Loucy (cell line): Measurements from ENCODE around the gene LYPD5.
"Not testable (repeated sequence)": the region's sequence is repeated elsewhere in the genome, so short reads cannot be mapped to it uniquely, and the experiment has no call there.

ENCODE experiments used
- H2AFZ ChIP-seq: fragments of 200-600 bp; sonication (generic); 2 replicates; pipeline ENCODE4 v1.6.0; 2016; ENCODE audit warnings: antibody characterized with exemption, mild to moderate bottlenecking, low read length, moderate library complexity
- H3F3A ChIP-seq: fragments of 200-600 bp; 2 replicates; pipeline ENCODE4 v1.6.0; 2016; ENCODE audit warnings: antibody characterized with exemption, low read depth, mild to moderate bottlenecking
- H3K27me3 ChIP-seq: fragments of 200-600 bp; sonication (generic); 2 replicates; pipeline ENCODE4 v1.6.1; 2014; ENCODE audit warnings: low read length, mild to moderate bottlenecking; ENCODE audit not compliant: insufficient read depth, poor library complexity, severe bottlenecking
- H3K36me3 ChIP-seq: fragments of 200-600 bp; sonication (generic); 2 replicates; pipeline ENCODE4 v1.6.1; 2016; ENCODE audit warnings: low read length; ENCODE audit not compliant: insufficient read depth
- H3K4me1 ChIP-seq: fragments of 200-600 bp; sonication (generic); 2 replicates; pipeline ENCODE4 v1.5.1; 2014; ENCODE audit warnings: low read length, mild to moderate bottlenecking; ENCODE audit not compliant: insufficient read depth, poor library complexity, severe bottlenecking
- H3K4me2 ChIP-seq: fragments of 200-600 bp; sonication (generic); 2 replicates; pipeline ENCODE4 v1.6.0; 2014; ENCODE audit warnings: antibody characterized with exemption, low read length, low read depth, mild to moderate bottlenecking; ENCODE audit not compliant: poor library complexity, severe bottlenecking
- H3K4me3 ChIP-seq: fragments of 200-600 bp; sonication (generic); 2 replicates; pipeline ENCODE4 v1.5.1; 2014; ENCODE audit warnings: low read length, mild to moderate bottlenecking, mixed read lengths; ENCODE audit not compliant: poor library complexity, severe bottlenecking
- H3K79me2 ChIP-seq: fragments of 200-600 bp; sonication (generic); 2 replicates; pipeline ENCODE4 v1.6.1; 2014; ENCODE audit warnings: low read length; ENCODE audit not compliant: insufficient read depth
- H3K9ac ChIP-seq: fragments of 200-600 bp; sonication (generic); 2 replicates; pipeline ENCODE4 v1.6.0; 2014; ENCODE audit warnings: mild to moderate bottlenecking, low read depth, low read length, moderate library complexity; ENCODE audit not compliant: poor library complexity, severe bottlenecking
- H3K9me2 ChIP-seq: fragments of 200-600 bp; sonication (generic); replicated peaks from 2 replicates; pipeline ENCODE4 v1.6.1; 2016; ENCODE audit warnings: low read depth, low read length, mixed read lengths
- H3K9me3 ChIP-seq: fragments of 200-600 bp; sonication (generic); 2 replicates; pipeline ENCODE4 v1.6.1; 2014; ENCODE audit warnings: mild to moderate bottlenecking, antibody characterized with exemption, low read length, low read depth; ENCODE audit not compliant: insufficient read depth
- H4K20me1 ChIP-seq: fragments of 200-600 bp; sonication (generic); 2 replicates; pipeline ENCODE4 v1.6.0; 2014; ENCODE audit warnings: antibody characterized with exemption, low read length, mild to moderate bottlenecking; ENCODE audit not compliant: insufficient read depth, poor library complexity, severe bottlenecking
- EZH2phosphoT487 ChIP-seq: fragments of 200-600 bp; IDR thresholded peaks from 2 replicates; pipeline ENCODE4 v1.6.1; 2018; ENCODE audit warnings: antibody characterized with exemption, mild to moderate bottlenecking, moderate library complexity, borderline replicate concordance
- TF ChIP-seq, protein P1 (sequence below): fragments of 200-600 bp; sonication (generic); conservative IDR thresholded peaks from 2 replicates; pipeline ENCODE4 v1.5.1; 2014; ENCODE audit warnings: mild to moderate bottlenecking, antibody characterized with exemption, low read length

LYPD5 gene

DNA sequence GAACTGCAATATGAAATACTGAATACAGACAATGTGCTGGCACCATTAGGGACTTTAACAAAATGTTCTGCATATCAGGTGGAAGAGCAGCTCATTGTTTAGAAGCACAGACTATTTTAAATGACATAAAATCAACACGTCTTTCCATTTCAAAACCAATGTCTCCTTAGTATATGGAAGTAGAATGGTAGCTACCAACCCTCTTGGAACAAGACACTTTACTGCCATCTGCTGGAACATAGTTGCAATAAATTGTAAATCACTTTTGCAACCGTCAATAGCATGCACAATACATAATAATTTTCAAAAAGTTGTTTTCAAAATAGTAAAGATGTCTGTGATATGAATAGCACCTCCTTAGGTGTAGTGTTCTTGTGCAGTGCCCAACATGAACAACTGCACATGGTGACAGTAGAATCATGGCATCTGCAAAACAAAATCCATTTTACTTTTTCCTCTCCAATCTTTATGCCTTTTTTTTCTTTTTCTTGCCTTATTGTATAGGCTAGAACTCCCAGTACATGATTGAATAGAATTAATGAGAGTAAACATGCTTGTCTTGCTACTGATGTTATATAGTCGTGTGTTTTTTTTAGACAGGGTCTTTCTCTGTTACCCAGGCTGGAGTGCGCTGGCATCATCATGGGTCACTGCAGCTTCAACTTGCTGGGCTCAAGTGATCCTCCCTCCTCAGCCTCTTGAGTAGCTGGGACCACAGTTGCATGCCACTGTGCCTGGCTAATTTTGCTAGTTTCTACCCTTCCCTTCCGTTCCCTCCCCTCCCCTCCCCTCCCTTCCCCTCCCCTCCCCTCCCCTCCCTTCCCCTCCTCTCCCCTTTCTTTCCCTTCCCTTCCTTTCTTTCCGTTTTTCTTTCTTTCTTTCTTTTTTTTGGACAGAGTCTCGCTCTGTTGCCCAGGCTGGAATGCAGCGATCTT is 7.8 kb upstream of the LYPD5 start:
- Histone ChIP-seq H3K9ac (no peak overlapping the region), H3K4me3 (no peak overlapping the region), H3K79me2 (no peaks in the 10 kb centered on the region), H3K4me1 (no peaks in the 10 kb centered on the region), H3K36me3 (no peaks in the 10 kb centered on the region), H2AFZ (peak overlapping the region; percentile 41; the same call in 1 of the 2 replicates), H3K27me3 (no peaks in the 10 kb centered on the region), H3F3A (no peaks in the 10 kb centered on the region), H4K20me1 (no peaks in the 10 kb centered on the region), H3K4me2 (no peak overlapping the region), H3K9me2 (no peaks in the 10 kb centered on the region), H3K9me3 (no peaks in the 10 kb centered on the region)
- no peak for TF ChIP-seq EZH2phosphoT487
- TF ChIP-seq, protein P1, sequence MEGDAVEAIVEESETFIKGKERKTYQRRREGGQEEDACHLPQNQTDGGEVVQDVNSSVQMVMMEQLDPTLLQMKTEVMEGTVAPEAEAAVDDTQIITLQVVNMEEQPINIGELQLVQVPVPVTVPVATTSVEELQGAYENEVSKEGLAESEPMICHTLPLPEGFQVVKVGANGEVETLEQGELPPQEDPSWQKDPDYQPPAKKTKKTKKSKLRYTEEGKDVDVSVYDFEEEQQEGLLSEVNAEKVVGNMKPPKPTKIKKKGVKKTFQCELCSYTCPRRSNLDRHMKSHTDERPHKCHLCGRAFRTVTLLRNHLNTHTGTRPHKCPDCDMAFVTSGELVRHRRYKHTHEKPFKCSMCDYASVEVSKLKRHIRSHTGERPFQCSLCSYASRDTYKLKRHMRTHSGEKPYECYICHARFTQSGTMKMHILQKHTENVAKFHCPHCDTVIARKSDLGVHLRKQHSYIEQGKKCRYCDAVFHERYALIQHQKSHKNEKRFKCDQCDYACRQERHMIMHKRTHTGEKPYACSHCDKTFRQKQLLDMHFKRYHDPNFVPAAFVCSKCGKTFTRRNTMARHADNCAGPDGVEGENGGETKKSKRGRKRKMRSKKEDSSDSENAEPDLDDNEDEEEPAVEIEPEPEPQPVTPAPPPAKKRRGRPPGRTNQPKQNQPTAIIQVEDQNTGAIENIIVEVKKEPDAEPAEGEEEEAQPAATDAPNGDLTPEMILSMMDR = peak; percentile 73

DNA sequence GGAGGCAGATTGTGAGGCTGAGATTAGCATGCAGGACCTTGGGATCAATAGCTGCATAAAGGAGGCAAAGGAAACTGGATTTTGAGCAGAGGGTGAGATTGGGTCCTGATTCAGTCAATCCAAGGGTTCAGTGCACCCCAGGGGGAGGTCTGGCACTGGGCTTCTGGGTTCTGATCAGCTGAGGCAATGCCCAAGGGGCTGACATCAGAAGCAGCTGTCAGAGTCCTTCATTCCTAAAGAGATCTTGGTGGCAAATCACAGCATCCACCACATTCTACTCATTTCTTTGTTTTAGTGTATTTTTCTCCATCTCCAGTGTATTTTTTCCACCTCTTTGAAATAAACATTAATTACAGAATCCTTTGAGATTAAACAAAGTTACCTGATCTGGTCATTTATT is 5.4 kb upstream of the LYPD5 start:
- no peaks in the 10 kb centered on the region for H3K4me1 ChIP-seq
- H2AFZ ChIP-seq = no peak overlapping the region
- no peak overlapping the region for H3K9ac ChIP-seq
- TF ChIP-seq, protein P1 = no peak
- no peak for TF ChIP-seq EZH2phosphoT487
- no peaks in the 10 kb centered on the region for H3K36me3 ChIP-seq
- H3K9me3 ChIP-seq = no peaks in the 10 kb centered on the region
- H3K4me2 ChIP-seq = no peak overlapping the region
- no peak overlapping the region for H3K4me3 ChIP-seq
- H3F3A ChIP-seq = no peaks in the 10 kb centered on the region
- no peaks in the 10 kb centered on the region for H3K79me2 ChIP-seq
- no peaks in the 10 kb centered on the region for H4K20me1 ChIP-seq
- H3K9me2 ChIP-seq = no peaks in the 10 kb centered on the region
- no peaks in the 10 kb centered on the region for H3K27me3 ChIP-seq

DNA sequence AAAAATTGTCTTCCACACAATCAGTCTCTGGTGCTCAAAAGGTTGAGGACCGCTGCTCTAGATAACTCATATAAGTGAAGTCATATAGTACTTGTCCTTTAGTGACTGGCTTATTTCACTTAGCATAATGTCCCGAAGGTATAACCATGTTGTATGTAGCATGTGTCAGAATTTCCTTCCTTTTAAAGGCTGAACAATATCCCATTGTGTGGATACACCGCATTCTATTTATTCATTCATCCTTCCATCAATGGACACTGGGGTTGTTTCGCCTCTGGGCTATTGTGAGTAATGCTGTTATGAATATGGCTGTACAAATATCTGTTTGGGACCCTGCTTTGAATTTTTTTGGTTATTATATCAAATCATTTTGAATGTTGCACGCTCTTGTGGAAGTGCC is 4.6 kb upstream of the LYPD5 start:
- Histone ChIP-seq H3K4me3 (no peak overlapping the region), H3K27me3 (no peaks in the 10 kb centered on the region), H3K36me3 (no peaks in the 10 kb centered on the region), H2AFZ (no peak overlapping the region), H4K20me1 (no peaks in the 10 kb centered on the region), H3F3A (no peaks in the 10 kb centered on the region), H3K9me2 (no peaks in the 10 kb centered on the region), H3K9ac (no peak overlapping the region), H3K4me1 (no peaks in the 10 kb centered on the region), H3K9me3 (no peaks in the 10 kb centered on the region), H3K79me2 (no peaks in the 10 kb centered on the region), H3K4me2 (no peak overlapping the region)
- TF ChIP-seq, protein P1 = no peak
- TF ChIP-seq EZH2phosphoT487 = no peak

DNA sequence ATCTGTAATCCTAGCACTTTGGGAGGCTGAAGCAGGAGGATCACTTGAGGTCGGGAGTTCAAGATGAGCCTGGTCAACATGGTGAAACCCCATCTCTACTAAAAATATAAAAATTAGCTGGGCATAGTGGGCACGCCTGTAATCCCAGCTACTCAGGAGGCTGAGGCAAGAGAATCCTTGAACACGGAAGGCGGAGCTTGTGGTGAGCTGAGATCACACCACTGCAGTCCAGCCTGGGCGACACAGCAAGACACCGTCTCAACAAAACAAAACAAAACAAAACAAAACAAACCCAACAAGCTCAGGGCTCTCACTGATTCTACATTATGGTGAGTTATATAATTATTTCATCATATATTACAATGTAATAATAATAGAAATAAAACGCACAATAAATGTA is 4.2 kb upstream of the LYPD5 start:
- H3K36me3 ChIP-seq, H3K4me2 ChIP-seq, H3K79me2 ChIP-seq, H3K27me3 ChIP-seq, H2AFZ ChIP-seq, H3K9me2 ChIP-seq, H3K9ac ChIP-seq, H3F3A ChIP-seq, H3K4me1 ChIP-seq, H3K4me3 ChIP-seq, H4K20me1 ChIP-seq, H3K9me3 ChIP-seq: not testable (repeated sequence)
